Activated naive CD8-positive, alpha-beta T cell (primary cell): ENCODE measurements around the gene ADGRL3.
"Not testable (repeated sequence)": the region's sequence is repeated elsewhere in the genome, so short reads cannot be mapped to it uniquely, and the experiment has no call there.

Experiments used
- H3K27ac Mint-ChIP-seq: one replicate; pipeline ENCODE4 v1.8.0; 2021; ENCODE audit warnings: mixed read lengths
- H3K27me3 Mint-ChIP-seq: one replicate; pipeline ENCODE4 v1.8.0; 2021; ENCODE audit warnings: mixed read lengths
- H3K36me3 Mint-ChIP-seq: one replicate; pipeline ENCODE4 v1.8.0; 2021; ENCODE audit warnings: mixed read lengths
- H3K4me1 Mint-ChIP-seq: one replicate; pipeline ENCODE4 v1.8.0; 2021; ENCODE audit warnings: low read depth, mixed read lengths
- H3K4me3 Mint-ChIP-seq: one replicate; pipeline ENCODE4 v1.8.0; 2021; ENCODE audit warnings: mild to moderate bottlenecking, mixed read lengths
- H3K9me3 Mint-ChIP-seq: one replicate; pipeline ENCODE4 v1.8.0; 2021; ENCODE audit warnings: low read depth, mixed read lengths

ADGRL3 gene

DNA sequence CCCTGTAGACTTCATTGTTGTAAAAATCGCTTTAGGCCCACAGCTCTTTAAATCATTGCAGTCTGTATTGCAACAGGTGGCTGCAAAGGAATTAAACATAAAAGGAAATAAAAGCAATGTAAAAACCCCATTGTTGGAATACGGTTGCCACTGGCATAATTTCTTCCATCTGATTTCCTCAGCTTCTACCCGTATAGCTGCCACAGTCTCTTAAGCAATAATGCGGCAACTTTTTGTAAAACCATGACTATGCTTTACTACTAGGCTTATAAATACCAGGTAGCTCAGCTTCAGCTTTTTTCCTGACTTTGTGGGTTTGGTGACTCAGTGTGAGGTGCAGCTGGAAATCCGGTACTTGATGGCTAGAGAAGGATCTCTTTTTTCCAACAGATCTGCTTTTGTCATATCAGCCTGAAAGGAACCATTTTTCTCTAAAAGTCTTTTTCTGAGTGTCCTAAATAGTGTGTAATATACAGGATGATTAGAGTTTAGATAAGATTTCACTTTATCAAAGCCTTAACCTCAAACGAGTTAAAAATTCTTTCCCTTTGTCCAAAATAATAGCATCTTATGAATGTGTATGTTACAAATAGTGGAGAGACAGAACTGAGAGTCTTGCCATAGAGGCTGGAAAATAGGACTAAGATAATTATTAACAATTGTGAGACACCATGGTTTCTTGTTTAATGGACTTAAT lies 268.0 kb downstream of the ADGRL3 start:
- H3K27me3 Mint-ChIP-seq, result no peaks in the 10 kb centered on the region
- no peaks in the 10 kb centered on the region for H3K9me3 Mint-ChIP-seq
- H3K4me1 Mint-ChIP-seq, result no peaks in the 10 kb centered on the region
- H3K27ac Mint-ChIP-seq, result no peak overlapping the region
- no peak overlapping the region for H3K4me3 Mint-ChIP-seq
- no peaks in the 10 kb centered on the region for H3K36me3 Mint-ChIP-seq

DNA sequence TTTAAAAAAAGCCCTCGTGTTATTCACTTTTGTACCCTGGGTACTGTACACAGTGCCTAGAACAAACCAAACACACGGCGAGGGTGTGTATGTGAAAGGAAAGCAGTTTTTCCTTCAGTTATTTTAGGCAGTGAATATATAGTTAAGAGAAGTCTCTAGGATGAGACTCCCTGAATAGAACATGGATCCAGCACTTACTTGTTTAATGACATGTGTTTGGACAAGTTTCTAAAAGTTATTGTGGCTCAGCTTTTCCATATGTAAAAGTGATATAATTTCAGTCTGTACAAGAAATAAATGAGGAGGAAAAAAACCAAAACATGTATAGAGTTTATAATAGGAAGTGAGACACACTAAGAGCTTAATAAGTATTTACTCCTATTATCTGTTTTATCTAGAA lies 273.2 kb downstream of the ADGRL3 start:
- Mint-ChIP-seq H3K4me1 (no peaks in the 10 kb centered on the region), H3K27me3 (no peaks in the 10 kb centered on the region), H3K36me3 (no peaks in the 10 kb centered on the region), H3K27ac (no peak overlapping the region), H3K4me3 (no peak overlapping the region), H3K9me3 (no peaks in the 10 kb centered on the region)

DNA sequence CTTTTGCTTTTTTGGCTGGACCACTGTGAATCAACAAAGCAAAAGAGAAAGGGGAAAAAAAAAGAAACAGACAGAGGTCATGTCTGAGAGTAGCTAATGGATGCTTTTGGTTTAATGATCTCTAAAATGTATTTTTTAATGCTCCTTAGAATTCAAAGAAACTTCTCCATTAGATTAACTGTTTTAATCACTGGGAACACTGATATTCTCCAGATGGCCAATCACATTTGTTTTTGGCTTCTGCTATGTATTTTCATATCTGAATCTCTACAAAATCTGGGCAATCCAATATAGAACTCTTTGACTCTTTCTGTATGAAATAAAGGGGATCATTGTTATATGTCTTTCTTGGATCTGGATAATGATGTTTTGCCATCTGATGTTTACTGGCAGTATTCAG lies 278.2 kb downstream of the ADGRL3 start:
- Mint-ChIP-seq H3K4me1 (no peaks in the 10 kb centered on the region), H3K27me3 (no peaks in the 10 kb centered on the region), H3K27ac (no peak overlapping the region), H3K4me3 (no peak overlapping the region), H3K36me3 (no peaks in the 10 kb centered on the region), H3K9me3 (peaks cover 7% of the 10 kb centered on the region)

DNA sequence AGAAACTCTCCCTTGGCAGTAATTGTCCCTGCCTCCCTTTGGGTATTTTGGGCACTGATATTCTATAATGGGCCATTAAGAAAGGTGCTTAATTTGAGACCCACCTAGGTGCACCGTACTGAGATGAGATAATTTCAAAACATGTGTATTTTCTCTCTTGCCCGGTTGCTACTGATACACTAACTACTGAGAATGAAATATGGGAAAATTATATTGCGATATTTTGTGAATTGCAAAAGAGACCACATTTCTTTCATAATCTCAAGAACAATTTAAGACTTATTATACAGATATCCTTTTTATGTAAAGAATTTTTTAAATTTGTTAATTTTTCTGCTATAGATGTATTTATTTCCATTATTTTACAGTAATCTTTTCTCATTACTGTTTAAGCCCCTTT lies 284.9 kb downstream of the ADGRL3 start:
- Mint-ChIP-seq H3K27ac (no peak overlapping the region), H3K9me3 (peaks cover 16% of the 10 kb centered on the region), H3K36me3 (no peaks in the 10 kb centered on the region), H3K27me3 (no peaks in the 10 kb centered on the region), H3K4me3 (no peak overlapping the region), H3K4me1 (no peaks in the 10 kb centered on the region)

DNA sequence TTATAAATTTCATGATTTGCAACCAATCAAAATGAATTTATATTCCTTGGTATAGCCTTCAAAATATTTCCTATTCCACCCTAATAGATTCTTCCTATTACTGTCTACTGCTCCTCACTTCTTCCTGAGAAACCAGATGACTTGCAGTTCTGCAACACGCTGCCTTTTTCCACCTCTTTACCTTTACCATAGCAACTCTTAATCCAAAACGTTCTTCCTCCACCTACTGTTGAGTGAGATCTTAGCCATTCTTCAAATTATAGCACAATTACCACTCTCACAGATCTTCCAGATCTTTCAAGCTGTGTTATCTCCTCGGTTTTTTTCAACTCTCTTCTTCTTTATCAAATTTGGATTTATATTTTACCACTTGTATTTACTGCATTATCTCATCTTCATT lies 289.8 kb downstream of the ADGRL3 start:
- H3K27ac Mint-ChIP-seq, result no peak overlapping the region
- H3K27me3 Mint-ChIP-seq, result no peaks in the 10 kb centered on the region
- no peaks in the 10 kb centered on the region for H3K36me3 Mint-ChIP-seq
- H3K4me1 Mint-ChIP-seq, result no peaks in the 10 kb centered on the region
- no peak overlapping the region for H3K4me3 Mint-ChIP-seq
- H3K9me3 Mint-ChIP-seq, result peaks cover 18% of the 10 kb centered on the region

DNA sequence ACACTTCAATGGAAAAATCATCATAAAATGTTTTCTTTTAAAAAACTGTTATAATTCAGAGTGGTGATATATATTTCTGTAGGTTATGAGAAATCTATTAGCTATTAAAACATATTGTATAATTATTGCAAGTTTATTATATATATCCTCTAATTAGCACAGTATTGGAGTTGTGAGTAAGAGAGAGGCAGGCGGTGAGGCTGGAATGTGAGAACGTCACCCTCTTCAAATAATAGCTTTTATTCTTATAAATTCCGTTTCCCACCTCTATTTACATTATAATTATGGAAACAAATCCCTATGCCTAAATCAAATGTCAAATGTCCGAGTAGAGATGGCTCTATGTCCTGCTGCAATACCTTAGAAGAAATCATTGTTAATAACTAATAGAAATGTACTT lies 292.9 kb downstream of the ADGRL3 start:
- H3K4me3 Mint-ChIP-seq, result no peak overlapping the region

DNA sequence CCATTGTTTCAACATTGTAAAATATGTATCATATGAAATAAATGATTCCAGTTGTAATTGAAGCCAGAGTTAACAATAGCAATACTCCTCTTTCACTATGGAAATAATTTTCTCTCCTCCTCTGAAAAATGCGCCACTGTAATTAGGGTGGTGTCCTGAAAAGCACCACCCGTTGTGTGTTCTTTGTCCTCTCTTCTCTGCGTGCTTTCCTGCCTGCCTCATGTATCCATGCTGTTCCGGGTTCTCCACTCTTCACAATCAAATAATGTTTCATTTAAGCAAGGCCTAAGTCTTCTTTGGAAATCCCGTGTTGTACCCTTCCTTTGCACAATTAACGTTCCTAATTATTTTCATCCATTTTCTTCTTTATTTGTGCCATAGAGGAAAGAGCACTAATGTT lies 293.3 kb downstream of the ADGRL3 start:
- H3K36me3 Mint-ChIP-seq, result no peaks in the 10 kb centered on the region
- no peaks in the 10 kb centered on the region for H3K4me1 Mint-ChIP-seq
- no peak overlapping the region for H3K27ac Mint-ChIP-seq
- peaks cover 12% of the 10 kb centered on the region for H3K9me3 Mint-ChIP-seq
- H3K27me3 Mint-ChIP-seq, result no peaks in the 10 kb centered on the region
- H3K4me3 Mint-ChIP-seq, result no peak overlapping the region

More for the DNA sequence above, 292.9 kb downstream of the ADGRL3 start:
- H3K27ac Mint-ChIP-seq, result no peak overlapping the region
- H3K27me3 Mint-ChIP-seq, result no peaks in the 10 kb centered on the region
- H3K4me1 Mint-ChIP-seq, result no peaks in the 10 kb centered on the region
- peaks cover 14% of the 10 kb centered on the region for H3K9me3 Mint-ChIP-seq
- no peaks in the 10 kb centered on the region for H3K36me3 Mint-ChIP-seq

DNA sequence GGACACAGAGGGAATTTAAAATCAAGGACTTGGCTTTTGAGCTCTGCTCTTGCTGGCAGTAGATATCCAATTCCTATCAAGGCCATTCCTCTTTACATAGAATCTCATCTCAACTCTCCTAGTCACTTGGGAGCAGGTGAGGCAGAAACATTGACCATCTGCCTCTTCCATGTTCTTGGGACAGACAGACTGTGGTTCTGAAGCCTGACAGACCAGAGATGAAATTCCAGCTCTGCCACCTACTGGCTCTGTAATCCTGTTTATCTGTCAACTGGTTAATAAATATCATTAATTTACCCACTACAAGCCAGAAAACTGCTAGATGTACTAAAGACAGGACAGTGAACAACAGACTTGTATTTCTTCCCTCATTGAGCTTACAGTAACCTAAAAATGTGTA lies 300.8 kb downstream of the ADGRL3 start:
- no peak overlapping the region for H3K27ac Mint-ChIP-seq
- H3K4me1 Mint-ChIP-seq, result no peaks in the 10 kb centered on the region
- H3K27me3 Mint-ChIP-seq, result no peaks in the 10 kb centered on the region
- no peak overlapping the region for H3K4me3 Mint-ChIP-seq
- peaks cover 9% of the 10 kb centered on the region for H3K9me3 Mint-ChIP-seq
- H3K36me3 Mint-ChIP-seq, result no peaks in the 10 kb centered on the region

DNA sequence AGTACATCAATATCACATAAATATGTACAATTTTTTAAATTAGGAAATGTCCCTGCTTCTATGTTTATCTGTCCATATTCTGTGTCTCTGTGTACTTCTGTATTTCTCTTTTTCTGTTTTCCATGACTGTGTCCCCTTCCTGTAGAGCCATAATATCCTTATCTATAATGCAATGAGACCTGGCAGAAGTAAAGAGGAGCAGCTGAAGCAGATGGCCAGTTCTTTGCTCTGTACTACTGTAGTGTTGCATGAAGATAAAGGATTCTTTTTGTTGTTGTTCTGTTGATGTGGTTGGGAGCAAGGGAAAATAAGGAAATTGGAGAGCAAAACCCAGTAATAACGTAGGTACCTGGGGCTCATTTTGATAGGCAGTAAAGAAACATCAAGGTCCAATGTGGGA lies 301.7 kb downstream of the ADGRL3 start:
- Mint-ChIP-seq H3K9me3 (peaks cover 9% of the 10 kb centered on the region), H3K27me3 (no peaks in the 10 kb centered on the region), H3K4me3 (no peak overlapping the region), H3K36me3 (no peaks in the 10 kb centered on the region), H3K4me1 (no peaks in the 10 kb centered on the region), H3K27ac (no peak overlapping the region)

DNA sequence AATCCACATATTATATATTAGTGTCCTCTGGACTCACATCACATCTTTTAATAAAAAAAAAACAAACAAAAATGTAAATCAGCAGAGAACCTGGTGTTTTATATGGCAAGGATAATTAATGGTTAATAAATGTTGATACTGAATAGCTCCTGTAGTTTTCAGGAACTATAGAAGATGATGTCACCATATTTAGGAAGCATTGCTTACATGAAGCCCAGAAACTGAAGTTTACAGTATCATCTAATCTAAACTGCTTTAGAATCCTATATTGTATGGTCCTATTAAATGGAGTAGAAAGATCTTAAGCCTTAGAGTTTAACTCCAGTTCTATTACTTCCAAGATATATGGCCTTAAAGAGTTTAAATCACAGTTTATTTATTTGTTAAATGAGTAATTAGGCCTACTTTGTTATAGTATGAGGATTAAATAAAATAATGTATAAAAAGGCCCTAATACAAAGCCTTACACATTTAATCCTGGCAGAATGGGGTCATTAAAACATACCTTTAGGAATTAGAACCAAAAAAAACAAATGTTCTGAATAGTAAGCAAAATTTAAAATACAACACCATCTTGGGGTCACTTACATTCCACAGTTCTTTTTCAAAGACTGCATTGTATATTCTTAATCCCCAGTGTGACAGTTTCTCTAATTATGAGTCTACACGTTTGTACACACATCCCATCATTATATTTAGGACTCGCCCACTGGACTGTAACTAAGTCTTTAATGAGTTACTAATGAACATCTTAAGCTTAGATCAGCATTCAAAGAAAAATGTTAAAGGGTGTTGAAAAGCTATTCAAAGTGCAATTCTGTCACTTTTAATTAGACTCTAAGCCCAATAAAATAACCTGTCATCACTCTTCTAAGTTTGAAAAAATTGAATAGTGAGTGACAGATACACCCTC lies 305.9 kb downstream of the ADGRL3 start:
- Mint-ChIP-seq H3K27ac (no peak overlapping the region), H3K4me3 (no peak overlapping the region), H3K9me3 (peaks cover 15% of the 10 kb centered on the region), H3K36me3 (no peaks in the 10 kb centered on the region), H3K4me1 (no peaks in the 10 kb centered on the region), H3K27me3 (no peaks in the 10 kb centered on the region)

DNA sequence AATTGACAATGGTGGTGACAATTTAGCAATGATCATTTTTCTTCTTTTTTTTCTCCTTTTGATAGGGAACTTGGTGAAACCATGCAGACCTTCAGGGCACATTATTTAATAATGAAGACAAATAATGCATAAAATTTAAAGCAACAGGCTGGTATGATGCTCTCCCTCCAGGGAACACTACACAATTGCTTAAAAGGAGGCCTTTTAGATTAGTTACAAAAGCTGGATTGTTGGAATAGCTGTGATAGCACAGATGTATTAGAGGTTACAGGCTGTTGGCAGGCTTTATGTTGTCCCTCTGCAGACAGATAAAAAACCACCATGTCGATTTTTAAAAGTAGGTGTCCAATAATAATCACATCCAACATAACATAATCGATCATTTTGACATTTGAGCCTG lies 307.0 kb downstream of the ADGRL3 start:
- H3K36me3 Mint-ChIP-seq, result no peaks in the 10 kb centered on the region
- no peaks in the 10 kb centered on the region for H3K27me3 Mint-ChIP-seq
- H3K9me3 Mint-ChIP-seq, result peaks cover 16% of the 10 kb centered on the region
- H3K4me3 Mint-ChIP-seq, result no peak overlapping the region
- no peaks in the 10 kb centered on the region for H3K4me1 Mint-ChIP-seq
- H3K27ac Mint-ChIP-seq, result no peak overlapping the region

DNA sequence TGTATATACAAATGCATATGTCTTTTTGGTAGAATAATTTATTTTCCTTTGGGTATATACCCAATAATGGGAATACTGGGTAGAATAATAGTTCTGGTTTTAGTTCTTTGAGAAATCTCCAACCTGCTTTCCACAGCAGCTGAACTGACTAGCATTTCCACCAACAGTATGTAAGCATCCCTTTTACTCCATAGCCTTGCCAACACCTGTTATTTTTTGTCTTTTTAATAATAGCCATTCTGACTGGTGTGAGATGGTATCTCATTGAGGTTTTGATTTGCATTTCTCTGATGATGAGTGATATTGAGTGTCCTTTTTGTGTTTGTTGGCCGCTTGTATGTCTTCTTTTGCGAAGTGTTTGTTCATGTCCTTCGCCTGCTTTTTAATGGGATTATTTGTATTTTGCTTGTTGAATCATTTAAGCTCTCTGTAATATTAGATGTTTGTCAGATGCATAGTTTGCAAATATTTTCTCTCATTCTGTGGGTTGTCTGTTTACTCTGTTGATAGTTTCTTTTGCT lies 309.7 kb downstream of the ADGRL3 start:
- H3K27me3 Mint-ChIP-seq, H3K27ac Mint-ChIP-seq, H3K4me3 Mint-ChIP-seq: not testable (repeated sequence)

DNA sequence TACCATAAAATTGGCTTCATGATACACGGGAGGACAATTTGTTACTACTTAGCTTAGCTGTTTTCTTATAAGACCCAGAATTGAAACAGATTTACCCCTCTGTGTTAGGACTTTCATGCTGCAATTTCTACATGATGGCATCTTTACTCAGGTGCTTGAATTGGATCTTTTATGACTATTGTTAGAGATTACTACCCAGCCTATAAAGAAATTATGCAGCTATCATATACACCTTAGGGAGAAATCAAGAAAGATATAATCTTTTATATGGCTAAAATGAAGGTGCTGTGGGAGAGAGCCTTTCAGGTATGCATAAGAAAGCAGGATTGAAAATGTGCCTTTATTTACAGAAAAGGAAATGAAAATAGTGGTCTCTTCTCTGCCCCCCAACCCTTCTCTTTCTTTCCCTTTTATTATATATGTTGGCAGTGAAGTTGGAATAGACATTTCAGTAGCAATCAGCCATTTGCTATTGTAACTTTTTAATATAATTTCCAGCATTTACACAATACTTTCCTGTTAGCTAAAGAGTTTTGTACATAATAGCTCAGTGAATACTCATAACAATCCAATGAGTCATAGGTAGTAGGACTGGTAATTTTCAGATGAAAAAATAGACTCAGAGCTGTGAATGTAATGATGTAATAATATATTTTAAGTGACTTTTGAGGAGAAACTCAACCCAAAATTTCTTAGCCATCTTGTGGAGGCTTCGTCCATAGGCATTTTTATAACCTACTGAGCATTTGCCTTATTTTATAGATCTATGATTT lies 311.8 kb downstream of the ADGRL3 start:
- Mint-ChIP-seq H3K27ac (no peak overlapping the region), H3K4me1 (no peaks in the 10 kb centered on the region), H3K27me3 (no peaks in the 10 kb centered on the region), H3K36me3 (no peaks in the 10 kb centered on the region), H3K9me3 (peaks cover 12% of the 10 kb centered on the region), H3K4me3 (no peak overlapping the region)

More for the DNA sequence above, 309.7 kb downstream of the ADGRL3 start:
- not testable (repeated sequence) for H3K4me1 Mint-ChIP-seq, H3K36me3 Mint-ChIP-seq
- H3K9me3 Mint-ChIP-seq, result peaks cover 14% of the 10 kb centered on the region

DNA sequence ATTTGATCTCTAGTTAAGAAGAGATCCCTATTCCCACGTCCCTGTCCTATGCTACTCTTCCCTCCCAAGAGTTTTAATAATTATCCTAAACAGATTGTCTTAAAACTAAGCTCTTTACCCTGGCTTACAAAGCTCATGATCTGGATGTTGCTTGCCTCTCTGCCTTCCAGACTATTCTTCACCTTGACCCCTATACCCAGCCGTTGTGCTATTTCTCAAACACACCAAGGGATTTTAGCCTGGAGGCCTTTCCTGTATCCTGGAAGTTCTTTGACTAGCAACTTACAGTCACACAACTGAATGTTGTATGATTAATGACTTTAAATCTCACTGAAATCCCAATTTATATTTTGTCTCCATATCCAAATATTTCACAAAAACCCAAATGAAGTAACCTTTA lies 314.9 kb downstream of the ADGRL3 start:
- H3K36me3 Mint-ChIP-seq, result no peaks in the 10 kb centered on the region
- no peaks in the 10 kb centered on the region for H3K27me3 Mint-ChIP-seq
- no peak overlapping the region for H3K27ac Mint-ChIP-seq
- no peaks in the 10 kb centered on the region for H3K4me1 Mint-ChIP-seq
- no peak overlapping the region for H3K4me3 Mint-ChIP-seq
- peaks cover 12% of the 10 kb centered on the region for H3K9me3 Mint-ChIP-seq

DNA sequence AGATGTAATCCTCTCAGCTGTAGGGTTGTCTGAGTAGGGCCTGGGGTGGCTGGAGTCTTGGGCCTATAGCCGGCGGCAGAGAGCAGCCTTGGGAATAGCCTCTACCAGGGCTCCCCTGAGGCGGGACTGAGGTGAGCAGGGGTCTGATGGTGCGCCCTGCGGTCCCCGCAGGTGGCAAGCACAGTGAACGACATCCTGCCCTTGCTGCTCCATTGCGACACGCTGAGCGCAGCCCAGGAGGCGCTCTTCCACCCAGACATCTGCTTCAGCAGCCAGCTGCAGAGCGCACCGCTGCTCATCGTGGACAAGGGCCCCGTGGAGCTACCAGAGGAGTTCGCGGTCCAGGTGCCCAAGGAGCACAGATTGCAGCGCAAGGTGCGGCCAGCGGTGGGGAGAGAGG lies 317.0 kb downstream of the ADGRL3 start:
- no peak overlapping the region for H3K27ac Mint-ChIP-seq
- no peaks in the 10 kb centered on the region for H3K27me3 Mint-ChIP-seq
- H3K36me3 Mint-ChIP-seq, result no peaks in the 10 kb centered on the region
- H3K4me3 Mint-ChIP-seq, result no peak overlapping the region
- H3K4me1 Mint-ChIP-seq, result no peaks in the 10 kb centered on the region
- H3K9me3 Mint-ChIP-seq, result peaks cover 4% of the 10 kb centered on the region
